ENCODE measurements around the gene EFEMP2.

DNA sequence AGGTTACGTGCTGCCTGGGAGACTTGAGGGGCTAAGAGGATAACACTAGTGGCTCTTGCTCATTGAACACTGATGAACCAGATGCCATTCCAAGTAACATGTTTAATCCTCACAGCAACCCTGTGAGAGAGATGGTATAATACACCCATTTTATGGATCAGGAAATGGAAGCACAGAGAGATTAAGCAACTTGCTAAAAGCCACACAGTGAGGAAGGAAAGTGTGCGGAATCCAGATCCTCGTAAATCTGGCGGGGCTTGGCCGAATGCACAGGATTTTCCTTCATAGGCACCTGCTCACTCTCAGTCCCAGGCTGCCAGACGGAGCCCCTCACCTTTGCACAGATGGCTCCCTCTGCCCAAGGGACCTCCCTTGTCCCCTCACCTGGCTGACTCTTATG is 35.3 kb upstream of the EFEMP2 start:
- TF ChIP-seq, protein P1, sequence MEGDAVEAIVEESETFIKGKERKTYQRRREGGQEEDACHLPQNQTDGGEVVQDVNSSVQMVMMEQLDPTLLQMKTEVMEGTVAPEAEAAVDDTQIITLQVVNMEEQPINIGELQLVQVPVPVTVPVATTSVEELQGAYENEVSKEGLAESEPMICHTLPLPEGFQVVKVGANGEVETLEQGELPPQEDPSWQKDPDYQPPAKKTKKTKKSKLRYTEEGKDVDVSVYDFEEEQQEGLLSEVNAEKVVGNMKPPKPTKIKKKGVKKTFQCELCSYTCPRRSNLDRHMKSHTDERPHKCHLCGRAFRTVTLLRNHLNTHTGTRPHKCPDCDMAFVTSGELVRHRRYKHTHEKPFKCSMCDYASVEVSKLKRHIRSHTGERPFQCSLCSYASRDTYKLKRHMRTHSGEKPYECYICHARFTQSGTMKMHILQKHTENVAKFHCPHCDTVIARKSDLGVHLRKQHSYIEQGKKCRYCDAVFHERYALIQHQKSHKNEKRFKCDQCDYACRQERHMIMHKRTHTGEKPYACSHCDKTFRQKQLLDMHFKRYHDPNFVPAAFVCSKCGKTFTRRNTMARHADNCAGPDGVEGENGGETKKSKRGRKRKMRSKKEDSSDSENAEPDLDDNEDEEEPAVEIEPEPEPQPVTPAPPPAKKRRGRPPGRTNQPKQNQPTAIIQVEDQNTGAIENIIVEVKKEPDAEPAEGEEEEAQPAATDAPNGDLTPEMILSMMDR (conservative IDR thresholded peaks at IDR 0.05; ENCODE audit: low read length): no peak
- no peak for TF ChIP-seq EZH2phosphoT487 (IDR thresholded peaks at IDR 0.05; ENCODE audit: borderline replicate concordance)
